Ramos (cell line): Measurements from ENCODE around the gene CACNA1A.

Source experiments
- in situ Hi-C: fragments of 300-500 bp; cut with MboI; formaldehyde crosslinking; loops from one replicate; pipeline ENCODE4 v1.14.3; 2022; ENCODE audit warnings: low sequenced_read_pairs; ENCODE audit not compliant: unreplicated experiment

The CACNA1A gene

DNA sequence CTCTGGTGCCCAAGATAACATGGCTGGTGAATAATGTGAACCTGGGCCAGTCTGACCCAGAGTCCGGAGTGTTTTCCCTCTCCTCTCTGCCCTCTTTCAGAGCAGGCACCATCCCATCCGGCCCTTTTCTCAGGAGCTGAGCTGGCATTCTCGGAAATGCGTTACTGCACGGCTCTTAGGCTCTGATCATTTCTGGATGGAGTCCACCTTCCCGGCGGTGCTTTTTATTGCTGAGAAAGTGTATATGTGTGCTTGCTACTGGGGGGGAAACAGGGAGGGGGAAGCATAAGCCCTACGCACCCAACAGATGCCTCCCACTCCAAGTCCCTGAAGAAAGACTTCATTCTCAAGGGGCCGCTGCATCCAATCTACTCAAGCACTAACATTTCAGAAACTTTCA, 6.6 kb downstream of the CACNA1A start:
- in situ Hi-C loops = no loop called here

- in situ Hi-C loops = no loop called here
Measured at GRCh38 chr19:13493516-13494310, 12.6 kb downstream of the CACNA1A start.

DNA sequence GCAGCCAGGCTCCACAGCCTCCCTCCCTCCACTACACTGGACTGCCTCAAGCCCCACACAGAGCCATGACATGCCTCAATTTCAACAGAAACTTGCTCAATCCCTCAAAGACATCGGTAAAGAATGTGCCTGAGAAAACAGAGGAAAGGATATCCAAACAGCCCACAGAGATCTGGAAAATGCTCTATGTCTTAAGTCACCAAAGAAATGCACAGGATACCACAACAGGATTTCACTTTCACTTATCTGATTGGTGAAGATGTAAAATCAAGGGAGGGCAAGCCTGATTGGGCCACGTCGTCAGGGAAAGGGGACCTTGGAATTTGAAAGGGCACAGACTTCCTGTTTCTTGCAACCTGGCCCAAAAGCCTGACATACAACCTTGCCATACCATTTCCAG, 14.2 kb downstream of the CACNA1A start:
- in situ Hi-C loops = no loop called here

DNA sequence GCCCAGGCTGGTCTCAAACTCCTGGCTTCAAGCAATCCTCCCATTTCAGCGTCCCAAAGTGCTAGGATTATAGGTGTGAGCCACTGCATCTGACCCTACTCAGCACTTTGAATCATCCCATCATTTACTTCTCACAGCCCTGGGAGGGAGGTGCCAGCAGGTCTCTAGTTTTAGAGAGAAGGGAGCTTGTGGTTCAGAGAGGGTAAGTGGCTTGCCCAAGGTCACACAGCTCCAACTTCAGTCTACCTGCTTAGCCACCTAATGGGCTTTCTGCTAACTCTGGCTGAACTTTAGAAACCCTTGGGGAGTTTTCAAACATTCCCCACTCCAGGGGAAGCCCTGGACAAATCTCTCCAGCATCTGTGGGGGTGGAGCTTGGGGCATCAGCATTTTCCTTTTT, 18.3 kb downstream of the CACNA1A start:
- in situ Hi-C loops = no loop called here

GRCh38 chr19:13484166-13484565, 22.1 kb downstream of the CACNA1A start:
- in situ Hi-C loops = no loop called here

DNA sequence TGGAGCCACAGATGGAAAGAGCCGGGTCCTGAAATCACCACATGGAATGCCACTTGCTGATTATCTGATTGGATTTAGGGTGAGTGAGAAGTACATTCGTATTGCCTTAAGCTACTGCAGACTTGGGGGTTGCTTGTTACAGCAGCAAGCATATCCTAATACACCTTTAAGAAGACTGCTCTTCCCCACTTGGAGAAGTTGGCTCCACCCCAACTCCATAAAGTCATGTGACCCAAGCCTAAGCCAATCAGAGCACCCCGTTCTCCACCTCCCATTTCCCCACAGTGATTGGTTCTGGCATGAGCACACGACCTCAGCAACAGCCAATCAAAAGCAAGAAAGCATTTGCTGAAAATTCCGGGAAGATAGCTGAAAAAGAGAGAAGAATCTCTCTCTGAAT, 23.1 kb downstream of the CACNA1A start:
- in situ Hi-C loops = no loop called here

- in situ Hi-C loops = no loop called here
Measured at GRCh38 chr19:13478576-13478975, 27.7 kb downstream of the CACNA1A start.

- in situ Hi-C loops = no loop called here
Measured at GRCh38 chr19:13476071-13476470, 30.2 kb downstream of the CACNA1A start.

GRCh38 chr19:13475044-13475443, 31.2 kb downstream of the CACNA1A start:
- in situ Hi-C loops = no loop called here

DNA sequence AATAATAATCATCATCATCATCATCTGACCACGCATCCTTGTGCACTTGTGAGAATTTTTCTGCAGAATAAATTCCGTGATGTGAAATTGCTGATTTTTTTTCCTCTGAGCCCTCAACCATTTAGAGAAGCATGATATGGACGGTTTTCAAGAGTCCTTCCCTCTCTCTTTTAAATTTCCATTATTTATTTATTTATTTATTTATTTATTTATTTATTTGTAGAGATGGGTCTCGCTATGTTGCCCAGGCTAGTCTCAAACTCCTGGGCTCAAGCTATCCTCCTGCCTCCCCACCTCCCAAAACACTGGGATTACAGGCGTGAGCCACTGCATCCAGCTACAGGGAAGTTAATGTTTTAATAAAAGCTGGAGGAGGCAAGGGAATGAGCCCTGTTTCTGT, 39.6 kb downstream of the CACNA1A start:
- in situ Hi-C loops = no loop called here

DNA sequence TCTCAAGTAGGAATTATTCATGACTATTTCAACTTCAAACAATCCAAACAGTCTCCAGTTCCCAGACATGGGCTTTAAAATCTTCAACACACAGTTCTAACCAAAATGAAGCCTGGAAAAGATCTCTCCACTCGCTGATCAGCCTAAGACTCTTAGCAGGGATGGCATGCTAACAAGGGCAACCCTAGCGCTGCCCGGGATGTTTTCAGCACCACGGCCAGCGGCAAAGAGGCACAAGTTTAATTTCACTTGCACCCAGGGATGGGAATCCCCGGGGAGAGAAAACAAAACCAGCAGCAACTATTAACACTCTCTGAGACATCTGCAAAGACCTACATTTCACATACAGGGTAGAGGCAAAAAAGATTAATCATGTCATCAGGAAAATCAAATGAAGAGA, 43.0 kb downstream of the CACNA1A start:
- in situ Hi-C loops = no loop called here

GRCh38 chr19:13461536-13461935, 44.7 kb downstream of the CACNA1A start:
- in situ Hi-C loops = no loop called here

- in situ Hi-C loops = no loop called here
Measured at GRCh38 chr19:13460045-13460444, 46.2 kb downstream of the CACNA1A start.

- in situ Hi-C loops = no loop called here
Measured at GRCh38 chr19:13459351-13459750, 46.9 kb downstream of the CACNA1A start.

- in situ Hi-C loops = no loop called here
Measured at GRCh38 chr19:13451434-13451995, 54.8 kb downstream of the CACNA1A start.

DNA sequence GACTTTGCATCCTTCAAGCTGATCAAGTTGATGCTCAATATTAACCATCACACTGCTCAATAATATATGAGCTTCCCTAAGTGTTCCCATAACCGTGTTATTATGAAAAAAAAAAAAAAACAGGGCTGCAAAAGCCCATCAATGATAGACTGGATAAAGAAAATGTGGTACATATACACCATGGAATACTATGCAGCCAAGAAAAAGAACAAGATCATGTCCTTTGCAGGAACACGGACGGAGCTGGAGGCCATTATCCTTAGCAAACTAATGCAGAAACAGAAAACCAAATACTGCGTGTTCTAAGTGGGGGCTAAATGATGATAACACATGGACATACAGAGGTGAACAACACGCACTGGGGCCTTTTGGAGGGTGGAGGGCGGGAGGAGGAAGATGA, 58.3 kb downstream of the CACNA1A start:
- in situ Hi-C loops = no loop called here

DNA sequence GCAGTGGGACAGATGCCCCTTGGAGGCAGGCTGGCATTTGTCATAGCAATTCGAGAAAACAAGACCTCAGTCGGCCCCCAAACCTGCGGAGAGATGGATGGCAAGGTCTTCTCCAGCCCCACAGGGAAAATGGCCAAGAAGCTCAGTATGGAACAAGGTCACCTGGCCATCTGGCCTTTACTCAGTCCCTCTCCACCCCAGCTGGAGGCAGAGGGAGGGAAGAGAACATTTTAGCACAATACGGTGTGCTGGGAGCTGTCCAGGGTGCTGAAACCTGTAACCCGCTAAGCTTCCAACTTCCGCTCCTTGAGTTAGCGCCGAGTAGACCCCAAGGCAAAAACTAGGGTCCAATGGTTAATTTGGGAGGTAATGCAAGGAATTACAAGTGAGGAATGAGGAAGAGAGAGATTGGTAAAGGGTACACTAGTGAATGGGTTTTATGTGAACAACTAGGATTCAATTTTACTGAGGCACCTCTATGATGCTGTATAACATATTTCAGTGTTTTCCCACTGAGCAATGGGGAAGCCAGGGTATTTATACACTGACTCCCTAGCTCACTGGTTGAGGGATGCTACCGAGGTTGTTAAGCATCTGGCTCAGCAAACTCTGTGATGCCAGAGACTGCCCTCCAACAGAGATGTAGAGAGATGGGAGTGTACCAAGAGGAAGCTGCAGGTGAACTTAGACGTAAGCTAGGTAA, 64.3 kb downstream of the CACNA1A start:
- in situ Hi-C loops = no loop called here

- in situ Hi-C loops = no loop called here
Measured at GRCh38 chr19:13437919-13438618, 68.2 kb downstream of the CACNA1A start.

DNA sequence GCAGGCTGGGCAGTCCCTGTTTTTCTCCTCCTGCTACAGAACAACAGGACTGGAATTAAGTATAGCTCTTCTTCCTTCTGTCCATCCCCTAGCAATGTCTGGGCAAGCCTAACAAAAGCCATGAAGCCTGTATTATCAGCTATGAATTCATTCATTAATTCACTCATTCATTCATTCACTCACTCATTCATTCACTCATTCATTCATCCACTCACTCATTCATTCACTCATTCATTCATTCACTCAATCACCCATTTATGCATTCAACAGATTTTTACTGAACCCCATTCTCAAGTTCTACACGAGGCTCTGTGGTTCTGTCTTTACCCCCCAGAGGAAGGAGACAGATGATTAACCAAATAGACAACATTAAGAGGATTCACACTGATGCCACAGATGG, 69.9 kb downstream of the CACNA1A start:
- in situ Hi-C loops = no loop called here

DNA sequence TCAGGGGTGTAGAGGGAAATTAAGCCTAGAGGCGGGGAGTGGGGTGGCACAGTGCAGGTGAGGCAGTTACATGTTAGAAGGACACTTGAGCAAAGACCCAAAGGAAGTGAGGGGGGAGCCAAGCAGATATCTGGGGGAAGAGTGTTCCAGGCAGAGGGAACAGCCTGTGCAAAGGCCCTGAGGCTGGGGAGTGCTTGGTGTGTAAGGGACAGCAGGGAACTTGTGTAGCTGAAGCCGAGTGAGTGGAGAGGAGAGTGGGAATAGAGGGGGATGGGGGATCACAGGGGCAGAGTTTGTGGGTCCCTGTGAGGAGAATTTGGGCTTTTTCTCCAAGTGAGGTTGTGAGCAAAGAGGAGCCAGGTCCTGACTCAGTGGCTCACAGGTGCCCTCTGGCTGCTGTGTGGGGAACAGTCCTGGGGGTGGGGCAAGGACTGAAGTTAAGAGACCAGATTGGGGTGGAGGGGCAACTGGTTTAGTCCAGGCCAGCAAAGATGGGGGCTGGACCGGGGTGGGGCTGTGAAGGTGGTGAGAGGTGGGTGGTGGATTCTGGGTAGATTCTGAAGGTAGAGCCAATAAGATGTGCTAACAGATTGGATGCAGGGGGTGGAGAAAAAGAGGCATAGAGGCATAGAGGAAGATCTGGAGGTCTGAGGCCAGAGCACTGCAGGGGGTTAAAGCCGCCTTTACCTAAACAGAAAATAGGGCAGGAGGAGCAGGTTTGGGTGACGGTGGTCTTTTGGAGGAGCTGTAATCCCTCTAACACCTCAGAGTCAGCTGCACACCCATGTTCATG, 75.3 kb downstream of the CACNA1A start:
- in situ Hi-C loops = loop anchor here (5.0 kb wide), 1 partner anchor 154 kb away; no protein-coding TSS in a partner anchor
